HEK293T (cell line): ENCODE measurements around the gene WWOX.
"Not testable (repeated sequence)": the region's sequence is repeated elsewhere in the genome, so short reads cannot be mapped to it uniquely, and the experiment has no call there.

Experiments used
- CTCF ChIA-PET: fragments of 350-600 bp; formaldehyde crosslinking; extraction: SDS; loops from one replicate; lab custom pipeline; 2021; ENCODE audit warnings: antibody characterized with exemption, inconsistent platforms; lab: Yijun Ruan, JAX
- POLR2A ChIA-PET: fragments of 350-600 bp; formaldehyde crosslinking; extraction: SDS; loops from one replicate; lab custom pipeline; 2020; ENCODE audit warnings: antibody characterized with exemption, inconsistent platforms; lab: Yijun Ruan, JAX
- DNase-seq: peaks from one replicate; pipeline ENCODE4 v3.0.0; 2012; ENCODE audit warnings: mixed read lengths; ENCODE audit errors: extremely low spot score
- ARNT ChIP-seq: fragments of 450-650 bp; IDR thresholded peaks from 2 replicates; pipeline ENCODE4 v1.6.1; 2017; ENCODE audit warnings: mild to moderate bottlenecking
- BHLHE40 ChIP-seq: fragments of 450-650 bp; IDR thresholded peaks from 2 replicates; pipeline ENCODE4 v1.6.1; 2016; ENCODE audit warnings: mild to moderate bottlenecking, moderate library complexity, borderline replicate concordance
- CTBP1 ChIP-seq: fragments of 450-650 bp; IDR thresholded peaks from 2 replicates; pipeline ENCODE4 v1.6.1; 2016; ENCODE audit warnings: borderline replicate concordance
- ELF4 ChIP-seq: fragments of 450-650 bp; IDR thresholded peaks from 2 replicates; pipeline ENCODE4 v1.6.1; 2017; ENCODE audit warnings: antibody characterized with exemption
- FOXA1 ChIP-seq: fragments of 450-650 bp; IDR thresholded peaks from 2 replicates; pipeline ENCODE4 v1.6.1; 2016; ENCODE audit warnings: mild to moderate bottlenecking
- FOXK2 ChIP-seq: fragments of 450-650 bp; IDR thresholded peaks from 2 replicates; pipeline ENCODE4 v1.6.1; 2016; ENCODE audit warnings: mild to moderate bottlenecking
- FOXM1 ChIP-seq: fragments of 450-650 bp; IDR thresholded peaks from 2 replicates; pipeline ENCODE4 v1.6.1; 2017; ENCODE audit warnings: mild to moderate bottlenecking, borderline replicate concordance
- HDGF ChIP-seq: fragments of 450-650 bp; IDR thresholded peaks from 2 replicates; pipeline ENCODE4 v1.6.1; 2017; ENCODE audit warnings: antibody characterized with exemption, borderline replicate concordance
- L3MBTL2 ChIP-seq: fragments of 450-650 bp; conservative IDR thresholded peaks from 2 replicates; pipeline ENCODE4 v1.6.1; 2016; ENCODE audit warnings: mild to moderate bottlenecking
- LEF1 ChIP-seq: fragments of 450-650 bp; IDR thresholded peaks from 2 replicates; pipeline ENCODE4 v1.6.1; 2017; ENCODE audit warnings: mild to moderate bottlenecking, borderline replicate concordance
- NFRKB ChIP-seq: fragments of 450-650 bp; IDR thresholded peaks from 2 replicates; pipeline ENCODE4 v1.6.1; 2016; ENCODE audit warnings: mild to moderate bottlenecking, moderate library complexity
- SP1 ChIP-seq: fragments of 450-650 bp; IDR thresholded peaks from 2 replicates; pipeline ENCODE4 v1.6.1; 2017
- SUZ12 ChIP-seq: fragments of 450-650 bp; IDR thresholded peaks from 2 replicates; pipeline ENCODE4 v1.6.1; 2016; ENCODE audit warnings: mild to moderate bottlenecking
- TARDBP ChIP-seq: fragments of 450-650 bp; IDR thresholded peaks from 2 replicates; pipeline ENCODE4 v1.6.1; 2016
- ZNF384 ChIP-seq: fragments of 450-650 bp; IDR thresholded peaks from 2 replicates; pipeline ENCODE4 v1.6.1; 2016
- TF ChIP-seq, protein P1 (sequence below): fragments of 450-650 bp; IDR thresholded peaks from 2 replicates; pipeline ENCODE4 v1.6.1; 2016

WWOX gene

DNA sequence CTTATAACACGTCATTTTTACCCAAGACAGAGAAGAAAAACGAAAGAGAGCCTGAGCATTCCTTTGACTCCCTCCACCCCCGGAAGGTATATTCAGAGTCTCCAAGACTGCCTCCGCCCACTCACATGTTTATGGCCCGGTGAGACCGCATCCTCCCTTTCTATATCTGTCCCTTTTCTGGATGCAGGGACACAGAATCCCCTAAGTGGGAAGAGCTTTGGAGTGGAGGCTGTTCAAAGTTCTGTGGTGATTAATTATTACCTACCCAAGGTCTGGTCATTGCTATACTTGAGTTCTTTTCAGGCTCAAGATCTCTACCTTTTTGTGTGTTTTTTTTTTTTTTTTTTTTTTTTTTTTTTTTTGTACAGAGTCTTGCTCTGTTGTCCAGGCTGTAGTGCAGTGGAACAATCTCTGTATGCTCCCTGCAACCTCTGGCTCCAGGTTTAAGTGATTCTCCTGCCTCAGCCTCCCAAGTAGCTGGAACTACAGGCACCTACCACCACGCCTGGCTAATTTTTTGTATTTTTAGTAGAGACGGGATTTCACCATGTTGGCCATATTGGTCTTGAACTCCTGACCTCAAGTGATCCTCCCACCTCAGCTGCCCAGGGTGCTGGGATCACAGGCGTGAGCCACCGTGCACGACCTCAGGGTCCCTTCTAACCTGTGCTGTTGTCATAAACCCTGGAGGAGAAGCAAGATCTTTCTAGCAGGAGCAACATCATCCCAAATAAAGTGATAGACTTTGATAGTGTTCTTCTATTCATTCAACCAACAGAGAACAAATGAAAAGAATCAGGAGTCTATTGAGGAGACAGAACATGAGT, 407.1 kb downstream of the WWOX start:
- TF ChIP-seq ELF4 = no peak
- no peak for TF ChIP-seq TARDBP
- no peak for TF ChIP-seq FOXK2
- TF ChIP-seq ARNT = no peak
- no peak for TF ChIP-seq SUZ12
- TF ChIP-seq BHLHE40 = no peak
- TF ChIP-seq L3MBTL2 = no peak
- no peak for TF ChIP-seq LEF1
- no peak for TF ChIP-seq FOXA1
- TF ChIP-seq ZNF384 = no peak
- TF ChIP-seq, protein P1, sequence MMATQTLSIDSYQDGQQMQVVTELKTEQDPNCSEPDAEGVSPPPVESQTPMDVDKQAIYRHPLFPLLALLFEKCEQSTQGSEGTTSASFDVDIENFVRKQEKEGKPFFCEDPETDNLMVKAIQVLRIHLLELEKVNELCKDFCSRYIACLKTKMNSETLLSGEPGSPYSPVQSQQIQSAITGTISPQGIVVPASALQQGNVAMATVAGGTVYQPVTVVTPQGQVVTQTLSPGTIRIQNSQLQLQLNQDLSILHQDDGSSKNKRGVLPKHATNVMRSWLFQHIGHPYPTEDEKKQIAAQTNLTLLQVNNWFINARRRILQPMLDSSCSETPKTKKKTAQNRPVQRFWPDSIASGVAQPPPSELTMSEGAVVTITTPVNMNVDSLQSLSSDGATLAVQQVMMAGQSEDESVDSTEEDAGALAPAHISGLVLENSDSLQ = no peak
- CTCF ChIA-PET = no interaction called here

DNA sequence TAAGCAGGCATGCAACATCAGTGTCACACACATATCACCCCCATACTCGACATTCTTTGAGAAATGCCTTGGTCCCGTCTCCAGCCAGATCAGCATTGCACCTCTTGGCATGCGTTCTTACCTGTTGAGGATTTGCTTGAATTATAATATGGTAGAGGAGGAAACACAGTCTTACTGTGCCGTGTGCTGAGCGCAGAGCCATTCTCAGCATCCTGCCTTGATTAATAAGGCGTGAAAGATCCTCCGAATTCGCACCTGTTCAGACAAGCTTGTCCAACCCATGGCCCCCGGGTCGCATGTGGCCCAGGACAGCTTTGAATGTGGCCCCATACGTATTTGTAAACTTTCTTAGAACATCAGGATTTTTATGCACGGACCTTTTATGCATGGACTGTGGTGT, 408.1 kb downstream of the WWOX start:
- POLR2A ChIA-PET = no interaction called here
- CTCF ChIA-PET = no interaction called here
- TF ChIP-seq ELF4 = no peak
- TF ChIP-seq ARNT = no peak
- no peak for DNase-seq

More for the DNA sequence above, 407.1 kb downstream of the WWOX start:
- POLR2A ChIA-PET = no interaction called here
- DNase-seq = no peak

DNA sequence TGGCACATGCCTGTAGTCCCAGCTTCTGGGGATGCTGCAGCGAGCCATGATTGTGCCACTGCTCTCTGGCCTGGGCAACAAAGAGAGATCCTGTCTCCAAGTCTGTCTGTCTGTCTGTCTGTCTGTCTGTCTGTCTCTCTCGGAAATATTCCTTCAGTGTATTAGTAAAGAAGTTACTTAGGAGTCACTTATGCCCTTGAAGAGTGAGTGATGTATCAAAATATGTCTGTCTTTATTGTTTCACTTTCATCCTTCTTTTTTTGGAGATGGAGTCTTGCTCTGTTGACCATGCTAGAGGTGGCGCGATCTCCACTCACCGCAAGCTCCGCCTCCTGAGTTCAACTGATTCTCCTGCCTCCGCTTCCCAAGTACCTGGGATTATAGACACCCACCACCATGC, 410.5 kb downstream of the WWOX start:
- CTCF ChIA-PET = interaction anchor here (0.6 kb wide), 1 partner anchor 186 kb away, joined by 3 read pairs; no protein-coding TSS in a partner anchor
- POLR2A ChIA-PET = no interaction called here
- DNase-seq = no peak
- no peak for TF ChIP-seq CTBP1
- no peak for TF ChIP-seq NFRKB
- TF ChIP-seq ARNT = no peak
- TF ChIP-seq LEF1 = no peak
- TF ChIP-seq FOXK2 = no peak
- TF ChIP-seq ELF4 = no peak
- TF ChIP-seq SUZ12 = no peak
- TF ChIP-seq, protein P1 = no peak
- TF ChIP-seq SP1 = no peak
- TF ChIP-seq BHLHE40 = no peak
- no peak for TF ChIP-seq FOXA1
- TF ChIP-seq ZNF384 = no peak
- no peak for TF ChIP-seq L3MBTL2
- no peak for TF ChIP-seq HDGF
- TF ChIP-seq TARDBP = no peak

DNA sequence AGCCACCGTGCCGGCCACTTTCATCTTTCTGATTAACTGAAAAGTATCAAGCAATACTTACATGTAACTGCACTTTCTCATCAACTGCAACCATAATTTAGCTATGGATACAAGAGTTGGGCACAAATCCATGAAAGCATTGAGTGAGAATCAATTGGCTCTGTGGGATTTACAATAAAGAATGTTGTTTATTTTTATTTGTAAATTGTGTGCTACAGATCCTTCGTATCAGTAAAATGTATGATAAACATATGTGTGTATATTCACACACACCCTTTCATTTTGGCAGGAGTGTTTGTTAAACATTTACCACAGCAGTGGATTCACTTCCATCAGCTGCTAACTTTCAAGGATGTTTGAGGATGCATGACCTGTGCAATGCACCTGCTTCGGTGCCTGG, 411.0 kb downstream of the WWOX start:
- TF ChIP-seq TARDBP (no peak), SUZ12 (no peak), ELF4 (no peak), ZNF384 (no peak)
- TF ChIP-seq, protein P1 = no peak
- ChIA-PET POLR2A (no interaction called here), CTCF (no interaction called here)
- DNase-seq = no peak

DNA sequence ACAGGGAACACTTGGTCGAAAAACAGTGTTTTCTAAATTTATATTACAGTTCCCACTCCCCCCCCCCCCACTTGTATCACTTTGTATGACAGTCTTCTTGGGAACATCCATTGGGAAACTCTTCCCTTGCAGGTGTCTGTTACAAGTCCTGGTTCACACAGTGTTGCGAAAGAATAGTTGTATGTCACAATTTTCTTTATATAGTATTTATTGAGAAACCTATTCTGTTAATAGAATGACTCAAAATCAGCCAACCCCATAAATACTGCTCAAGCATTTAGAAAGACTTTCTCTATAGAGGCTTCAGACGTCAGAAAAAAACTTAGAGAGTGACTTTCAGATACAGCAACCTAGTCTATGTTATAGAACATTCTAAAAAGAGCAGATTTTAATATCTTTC, 414.4 kb downstream of the WWOX start:
- TF ChIP-seq L3MBTL2 = no peak
- DNase-seq = no peak
- CTCF ChIA-PET = no interaction called here
- POLR2A ChIA-PET = no interaction called here

DNA sequence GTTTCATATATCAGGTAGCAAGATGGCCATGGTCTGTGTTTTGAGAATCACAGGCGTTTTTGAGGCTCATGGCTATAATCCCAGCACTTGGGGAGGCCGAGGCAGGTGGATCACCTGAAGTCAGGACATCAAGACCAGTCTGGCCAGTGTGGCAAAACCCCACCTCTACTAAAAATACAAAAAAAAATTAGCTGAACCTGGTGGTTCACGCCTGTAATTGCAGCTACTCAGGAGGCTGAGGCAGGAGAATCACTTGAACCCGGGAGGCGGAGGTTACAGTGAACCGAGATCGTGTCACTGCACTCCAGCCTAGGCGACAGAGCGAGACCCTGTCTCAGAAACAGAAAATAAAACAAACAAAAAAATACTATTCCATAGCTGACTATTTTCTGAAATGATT, 415.4 kb downstream of the WWOX start:
- POLR2A ChIA-PET, DNase-seq: not testable (repeated sequence)
- CTCF ChIA-PET = interaction anchor here (0.9 kb wide), 1 partner anchor 37 kb away, joined by 6 read pairs; no protein-coding TSS in a partner anchor

DNA sequence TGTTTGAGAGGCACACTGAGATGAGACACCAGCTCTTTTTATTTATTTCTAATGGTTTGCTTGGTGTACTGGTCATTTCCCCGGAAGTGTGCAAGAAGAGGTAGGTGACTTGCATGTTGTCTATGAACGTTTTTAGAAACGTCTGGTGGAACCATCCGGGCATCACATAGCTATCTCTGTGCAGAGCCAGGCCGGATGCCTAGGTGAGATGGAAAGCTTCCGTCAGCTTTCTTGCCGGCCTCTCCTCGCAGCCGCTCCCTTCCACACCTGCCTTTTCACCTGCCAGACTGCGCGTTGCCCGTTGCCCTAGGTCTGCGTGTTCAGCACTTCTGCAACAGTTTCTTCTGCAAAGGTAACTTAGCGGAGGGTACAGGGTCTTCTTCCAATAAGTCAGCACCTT, 416.0 kb downstream of the WWOX start:
- TF ChIP-seq CTBP1 (no peak), FOXM1 (no peak), SP1 (no peak), L3MBTL2 (no peak), BHLHE40 (no peak), FOXK2 (no peak), ARNT (no peak), FOXA1 (no peak), SUZ12 (no peak), ZNF384 (no peak), HDGF (no peak)
- TF ChIP-seq, protein P1 = no peak
- POLR2A ChIA-PET = no interaction called here
- CTCF ChIA-PET = interaction anchor here (0.9 kb wide), 1 partner anchor 37 kb away, joined by 6 read pairs; no protein-coding TSS in a partner anchor
- DNase-seq = no peak
